GM12878 (cell line): ENCODE data around the gene SPINK8. TPM values are rescaled to one million over a fixed set of nuclear protein-coding genes. Genes with fewer than 3 reads are reported as not detected.
A peak's percentile ranks its signal among the peaks of the same experiment; 100 is the strongest.

ENCODE experiments used
- CEBPZ ChIP-seq: fragments of 150-350 bp; IDR thresholded peaks from 2 replicates; pipeline ENCODE4 v1.6.1; 2016; ENCODE audit warnings: low read depth, low read length
- CREM ChIP-seq: IDR thresholded peaks from 2 replicates; pipeline ENCODE4 v1.6.1; 2014; ENCODE audit warnings: antibody characterized with exemption, low read depth
- CTCF ChIP-seq, 3 experiments: IDR thresholded peaks in 2 of 3; conservative IDR thresholded peaks in 1 of 3; 2 replicates each; pipeline ENCODE4 v1.5.1; 2011; ENCODE audit warnings: low read depth in 3 of 3, low read length in 3 of 3, mild to moderate bottlenecking in 3 of 3, control low read depth in 2 of 3, moderate library complexity in 2 of 3, inconsistent platforms in 1 of 3, mixed read lengths in 1 of 3; ENCODE audit not compliant: control insufficient read depth in 2 of 3, insufficient read depth in 1 of 3; ENCODE audit errors: extremely low read depth in 1 of 3
- E2F8 ChIP-seq: fragments of 450-650 bp; IDR thresholded peaks from 2 replicates; pipeline ENCODE4 v1.6.1; 2018; ENCODE audit warnings: mild to moderate bottlenecking, low read depth, moderate library complexity; ENCODE audit not compliant: partially characterized antibody
- IRF5 ChIP-seq: fragments of 450-650 bp; IDR thresholded peaks from 2 replicates; pipeline ENCODE4 v1.6.1; 2017; ENCODE audit warnings: borderline replicate concordance
- MTA3 ChIP-seq: IDR thresholded peaks from 2 replicates; pipeline ENCODE4 v1.6.1; 2012; ENCODE audit warnings: low read length, inconsistent platforms, borderline replicate concordance
- MYB ChIP-seq: fragments of 150-350 bp; IDR thresholded peaks from 2 replicates; pipeline ENCODE4 v1.6.1; 2014; ENCODE audit warnings: mild to moderate bottlenecking, low read depth, low read length, borderline replicate concordance
- NFYA ChIP-seq: IDR thresholded peaks from 2 replicates; pipeline ENCODE4 v1.6.1; 2011; ENCODE audit warnings: low read depth, mild to moderate bottlenecking, low read length, improper control_type of control experiment, borderline replicate concordance
- NFYB ChIP-seq: IDR thresholded peaks from 2 replicates; pipeline ENCODE4 v1.6.1; 2011; ENCODE audit warnings: low read depth, mild to moderate bottlenecking, low read length, improper control_type of control experiment, moderate library complexity; ENCODE audit not compliant: insufficient read depth
- PML ChIP-seq: IDR thresholded peaks from 2 replicates; pipeline ENCODE4 v1.6.1; 2012; ENCODE audit warnings: low read length, inconsistent platforms
- RAD51 ChIP-seq: fragments of 450-650 bp; IDR thresholded peaks from 2 replicates; pipeline ENCODE4 v1.6.1; 2016; ENCODE audit warnings: moderate library complexity, mild to moderate bottlenecking, inconsistent platforms
- RBBP5 ChIP-seq: fragments of 200-600 bp; sonication (generic); conservative IDR thresholded peaks from 2 replicates; pipeline ENCODE4 v1.6.1; 2016
- RUNX3 ChIP-seq: IDR thresholded peaks from 2 replicates; pipeline ENCODE4 v1.6.1; 2012; ENCODE audit warnings: low read length, inconsistent platforms
- ZNF592 ChIP-seq: fragments of 450-650 bp; IDR thresholded peaks from 2 replicates; pipeline ENCODE4 v1.6.1; 2017; ENCODE audit warnings: mild to moderate bottlenecking, moderate library complexity
- polyA plus RNA-seq, 11 experiments: library from polyadenylated mRNA; depleted of rRNA in 4 of 11; unstranded in 6 of 11; stranded (reverse) in 5 of 11; fragments of >200 nt; fragmentation: Nextera tagmentation in 4 of 11; fragmentation: Illumina TruSeq in 1 of 11; extraction: Ambion mirVana in 4 of 11; extraction: Trizol in 1 of 11; gene quantifications; 1 replicate in 1 of 11; 2 replicates in 10 of 11; pipeline versions ENCODE4 v1.2.1 to v1.2.3, GENCODE V29; 2011 to 2016; ENCODE audit warnings: inconsistent platforms in 2 of 11, missing spikeins in 2 of 11, low read depth in 1 of 11
- total RNA-seq, 4 experiments: library from RNA; depleted of rRNA in 3 of 4; stranded (reverse); fragments of >200 nt in 3 of 4; fragmentation: Illumina TruSeq in 1 of 4; extraction: Trizol in 1 of 4; gene quantifications; 2 replicates each; pipeline versions ENCODE4 v1.2.1 to v1.2.3, GENCODE V29; 2013 to 2021

SPINK8 gene
- total and polyA plus RNA-seq, 10 of the 15 experiments (the other 5 are each of a cell fraction or from before 2014, with no cell fraction given) = not detected

- no peak for TF ChIP-seq IRF5
- no peak for TF ChIP-seq NFYA
- no peak for TF ChIP-seq NFYB
- no peak for TF ChIP-seq RAD51
- TF ChIP-seq ZNF592 = no peak
- no peak for TF ChIP-seq CEBPZ
- TF ChIP-seq MTA3 = peak; percentile 2; the same call in 1 of the 2 replicates
- 0 out of 2 replicates have a peak, but pooled peaks have one; percentile 37 for TF ChIP-seq CREM
- no peak for TF ChIP-seq RBBP5
- no peak for TF ChIP-seq MYB
- TF ChIP-seq CTCF (IDR thresholded peaks at IDR 0.05 in 2 of 3, conservative IDR thresholded peaks at IDR 0.05 in 1 of 3; ENCODE audit: control insufficient read depth in 2 of 3, extremely low read depth in 1 of 3, insufficient read depth in 1 of 3, low read depth in 3 of 3, low read length in 3 of 3) = no peak
- TF ChIP-seq E2F8 = no peak
- no peak; the same call in 1 of the 2 replicates for TF ChIP-seq RUNX3
- peak; percentile 92 for TF ChIP-seq PML
Observed at GRCh38 chr3:48299746-48300712, 33.4 kb downstream of the SPINK8 start (continued).
